ENCODE data around the gene LDLRAD3.

LDLRAD3 gene

GRCh38 chr11:36211761-36212430 is 268.0 kb downstream of the LDLRAD3 start:
- DNase-seq (ENCODE audit: low read depth in 2 of 2), result no peak

DNA sequence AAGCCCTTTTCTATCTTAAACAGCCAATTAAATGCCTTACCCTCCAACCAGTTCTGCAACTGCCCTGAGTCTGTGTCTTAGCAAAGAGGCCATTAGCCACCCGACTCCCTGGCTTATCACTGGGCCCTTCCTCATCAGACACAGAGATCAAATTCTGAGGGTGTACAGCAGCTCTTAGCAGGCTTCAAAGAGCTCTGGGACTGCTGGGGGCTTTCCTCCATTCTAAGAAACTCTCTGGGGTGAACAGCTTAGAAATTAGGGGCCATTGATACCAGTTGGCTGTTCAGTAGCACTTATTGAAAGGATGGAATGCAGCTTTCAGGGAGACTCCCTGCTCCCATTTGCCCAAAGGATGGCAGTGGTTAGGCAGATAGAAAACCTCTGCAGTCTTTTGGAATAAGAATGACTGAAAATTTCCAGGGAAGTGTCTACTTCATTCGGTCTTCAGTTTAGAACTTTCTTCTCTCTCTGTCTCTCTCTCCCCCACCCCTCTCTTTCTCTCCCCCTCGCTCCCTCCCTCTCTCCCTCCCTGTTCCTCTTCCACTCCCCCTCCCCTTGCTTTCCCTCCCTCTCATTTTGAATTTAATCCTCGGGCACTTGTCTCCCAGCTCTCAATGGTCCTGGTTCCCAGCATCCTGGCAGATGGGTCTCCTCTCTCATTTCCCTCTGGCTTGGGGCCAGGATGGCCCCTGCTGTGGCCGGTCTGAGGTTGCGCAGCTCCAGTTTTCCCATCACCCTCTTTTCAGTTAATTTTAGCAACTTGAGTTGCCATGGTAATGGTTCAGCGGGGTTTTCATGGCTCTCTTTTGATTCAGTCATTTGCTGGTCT is 268.9 kb downstream of the LDLRAD3 start:
- no peak for DNase-seq (ENCODE audit: low read depth in 2 of 2)

DNA sequence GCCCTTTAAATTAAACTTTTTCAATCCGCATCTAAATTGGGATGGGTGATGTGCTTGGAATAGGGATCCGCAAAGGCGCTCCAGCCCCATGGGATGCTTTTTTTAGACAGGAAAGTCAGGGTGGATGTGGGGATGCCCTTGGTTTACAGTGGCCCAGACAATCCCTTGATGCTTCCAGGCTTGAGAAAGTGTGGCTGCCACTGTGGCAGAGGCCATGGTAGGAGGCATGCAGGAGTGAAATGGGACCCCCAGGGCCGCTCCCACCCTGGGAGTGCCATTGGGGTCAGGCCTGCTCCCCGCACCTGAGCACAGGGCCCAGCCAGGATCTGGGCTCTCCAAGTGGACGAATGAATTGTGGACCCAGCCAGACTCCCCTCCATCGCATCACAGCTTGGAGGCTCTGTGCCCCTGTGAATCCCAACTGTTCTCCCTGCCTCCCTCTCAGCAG is 269.6 kb downstream of the LDLRAD3 start:
- no peak for DNase-seq (ENCODE audit: low read depth in 2 of 2)

DNA sequence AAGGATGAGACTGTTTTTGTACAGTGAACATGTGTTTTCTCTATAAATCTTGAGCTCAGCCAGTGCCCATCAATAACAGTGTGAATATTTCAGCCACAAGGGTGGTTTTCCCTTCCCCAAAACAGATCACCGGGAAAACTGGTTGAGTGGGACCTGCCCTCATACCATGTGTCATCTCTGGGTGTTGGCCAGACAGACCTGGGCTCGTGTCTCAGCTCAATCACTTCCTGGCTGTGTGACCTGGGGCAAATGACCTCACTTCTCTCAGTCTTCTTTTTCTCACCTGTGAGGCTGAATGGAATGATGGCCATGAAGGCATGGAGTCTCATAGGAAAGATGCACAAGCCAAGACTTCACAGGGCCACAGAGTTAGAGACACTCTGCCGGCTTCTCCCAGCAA is 270.6 kb downstream of the LDLRAD3 start:
- no peak for DNase-seq (ENCODE audit: low read depth in 2 of 2)

DNA sequence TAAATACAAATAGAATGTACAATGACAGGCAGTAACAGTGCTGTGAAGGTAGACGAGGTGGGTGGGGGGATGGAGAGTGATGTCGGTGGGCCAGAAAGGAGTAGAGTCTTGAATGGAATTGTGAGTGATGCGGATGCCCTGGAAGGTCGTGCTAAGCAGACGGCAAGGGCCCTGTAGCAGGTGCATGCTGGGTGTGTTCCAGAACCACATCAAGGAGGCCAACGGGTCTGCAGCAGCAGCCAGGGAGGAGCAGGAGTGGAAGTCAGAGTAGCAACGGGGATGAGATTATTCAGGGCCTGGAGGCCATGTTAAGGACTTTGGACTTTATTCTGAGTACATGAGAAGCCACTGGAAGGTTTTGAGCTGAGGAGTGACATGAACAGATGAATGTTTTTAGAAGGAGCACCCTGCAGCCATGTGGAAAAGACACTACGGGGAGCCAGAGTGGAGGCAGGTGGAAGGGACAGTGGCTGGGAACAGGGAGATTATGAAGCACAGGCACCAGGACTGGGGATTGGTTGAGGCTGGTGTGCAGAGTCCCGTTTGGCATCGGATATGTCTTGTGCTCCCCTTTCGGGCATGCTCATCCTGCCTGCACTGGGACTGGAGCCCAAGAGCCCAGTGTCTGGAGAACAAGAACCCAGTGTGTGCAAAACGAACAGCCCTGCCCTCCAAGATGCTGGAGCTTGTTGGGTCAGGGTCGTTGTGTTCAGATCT is 271.3 kb downstream of the LDLRAD3 start:
- no peak for DNase-seq (ENCODE audit: low read depth in 2 of 2)

GRCh38 chr11:36215693-36216060 is 271.8 kb downstream of the LDLRAD3 start:
- no peak for DNase-seq (ENCODE audit: low read depth in 2 of 2)

DNA sequence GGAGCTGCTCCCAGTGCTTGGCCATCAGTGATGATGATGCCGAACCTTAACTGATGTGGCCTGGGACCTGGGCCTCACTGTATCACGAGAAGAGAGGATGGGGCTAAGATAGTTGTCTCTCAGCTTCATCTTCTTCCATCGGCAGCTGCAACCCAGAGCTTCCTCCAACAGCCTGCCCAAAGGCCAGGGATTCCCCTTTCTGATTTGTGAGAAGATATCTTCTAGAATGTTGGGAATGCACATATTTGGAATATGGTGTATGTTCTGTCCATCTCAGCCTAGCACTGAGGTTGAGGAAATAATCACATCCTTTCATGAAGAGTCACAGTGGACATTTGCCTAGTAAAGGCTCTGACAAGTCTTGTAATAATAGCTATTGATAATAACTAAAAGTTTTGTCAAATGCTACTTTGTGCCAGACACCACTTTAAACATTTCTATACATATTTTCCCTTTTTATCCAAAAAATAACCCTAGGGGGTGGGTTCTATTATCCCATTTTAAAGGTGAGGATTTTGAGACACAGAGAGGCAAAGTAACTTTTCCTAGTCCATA is 272.3 kb downstream of the LDLRAD3 start:
- DNase-seq (ENCODE audit: low read depth in 2 of 2), result no peak

DNA sequence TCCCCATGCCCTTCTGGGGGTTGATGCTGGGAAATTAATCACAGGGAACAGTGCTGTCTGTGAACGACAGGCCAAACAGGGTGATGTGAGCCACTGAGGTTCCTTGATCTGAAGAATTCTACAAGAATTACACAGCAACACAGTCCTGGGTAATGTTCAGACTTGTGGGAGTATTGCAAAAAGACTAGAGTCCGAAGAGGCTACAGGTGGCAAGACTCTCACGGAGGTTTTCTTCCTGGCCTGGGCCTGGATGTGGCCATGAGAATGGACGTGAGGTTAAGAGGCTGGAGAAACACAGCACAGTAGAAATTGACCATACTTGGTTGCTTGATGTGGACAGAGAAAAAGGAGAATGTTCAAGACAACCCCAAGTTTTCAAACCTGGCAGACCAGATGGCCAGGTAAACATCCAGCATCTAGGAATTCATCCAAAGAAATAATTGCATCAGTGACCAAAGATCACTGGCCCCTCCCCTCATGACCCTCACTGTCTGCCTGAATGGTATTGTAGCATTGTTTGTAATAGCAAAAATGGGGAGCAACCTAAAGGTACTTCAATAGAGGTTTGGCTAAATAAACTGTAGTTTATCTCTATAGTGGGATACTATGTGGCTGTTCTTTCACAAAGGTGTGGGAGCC is 274.5 kb downstream of the LDLRAD3 start:
- DNase-seq (ENCODE audit: low read depth in 2 of 2), result no peak

GRCh38 chr11:36219996-36220395 is 276.1 kb downstream of the LDLRAD3 start:
- no peak for DNase-seq (ENCODE audit: low read depth in 2 of 2)

DNA sequence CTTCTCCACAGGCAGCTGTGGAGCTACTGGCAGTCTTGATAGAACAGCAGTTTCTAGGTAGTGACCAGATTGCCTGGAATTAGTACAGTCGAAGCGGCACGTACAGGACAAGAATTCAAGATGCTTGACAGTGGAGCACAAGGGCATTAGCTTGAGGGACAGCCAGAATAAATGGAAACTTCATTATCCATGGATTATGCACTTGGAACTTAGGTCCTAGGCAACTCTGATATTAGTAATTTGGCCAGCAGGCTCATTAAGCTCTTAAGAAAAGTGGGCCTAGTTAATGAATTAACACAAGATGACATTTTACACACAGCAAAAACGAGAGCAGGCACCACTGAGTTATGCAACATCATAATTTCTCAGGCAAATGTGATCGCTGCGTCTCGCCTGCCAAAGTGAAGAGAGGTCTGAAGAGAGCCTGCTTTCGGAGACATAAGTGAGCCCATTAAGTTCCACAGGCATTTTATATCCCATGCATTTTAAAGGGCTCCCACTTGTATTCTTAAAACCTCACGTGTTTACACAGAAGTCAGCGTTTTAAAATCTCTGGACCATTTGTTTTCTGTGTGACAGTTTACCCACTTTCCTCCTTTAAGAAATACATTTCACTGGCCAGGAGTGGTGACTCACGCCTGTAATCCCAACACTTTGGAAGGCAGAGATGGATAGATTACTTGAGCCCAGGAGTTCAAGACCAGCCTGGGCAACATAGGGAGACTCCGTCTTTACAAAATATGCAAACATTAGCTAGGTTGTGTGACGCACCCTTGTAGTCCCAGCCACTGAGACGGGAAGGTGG is 279.2 kb downstream of the LDLRAD3 start:
- DNase-seq (ENCODE audit: low read depth in 2 of 2), result no peak

- DNase-seq (ENCODE audit: low read depth in 2 of 2), result no peak
Observed at GRCh38 chr11:36224209-36224882, 280.5 kb downstream of the LDLRAD3 start.

GRCh38 chr11:36227044-36227443 is 283.2 kb downstream of the LDLRAD3 start:
- DNase-seq (ENCODE audit: low read depth in 2 of 2), result no peak

DNA sequence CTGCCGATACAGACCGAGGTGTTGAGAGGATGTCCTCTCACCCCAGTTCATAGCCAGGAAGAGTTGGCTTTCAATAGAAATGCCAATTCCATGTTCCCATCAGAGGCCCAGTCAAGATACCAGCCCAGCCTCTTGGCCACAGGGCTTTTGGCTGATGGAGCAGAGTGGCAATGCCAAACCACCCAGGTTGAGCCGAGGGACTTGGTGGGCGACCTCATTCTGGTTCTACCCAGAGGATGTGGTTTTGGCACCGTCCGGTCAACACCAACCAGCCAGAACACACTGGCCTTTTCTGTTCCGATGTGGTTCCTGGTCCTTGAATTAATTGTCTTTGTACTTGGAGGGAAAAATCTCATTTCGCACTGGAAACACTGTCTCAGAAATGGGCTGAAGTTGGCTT is 284.8 kb downstream of the LDLRAD3 start:
- no peak for DNase-seq (ENCODE audit: low read depth in 2 of 2)

DNA sequence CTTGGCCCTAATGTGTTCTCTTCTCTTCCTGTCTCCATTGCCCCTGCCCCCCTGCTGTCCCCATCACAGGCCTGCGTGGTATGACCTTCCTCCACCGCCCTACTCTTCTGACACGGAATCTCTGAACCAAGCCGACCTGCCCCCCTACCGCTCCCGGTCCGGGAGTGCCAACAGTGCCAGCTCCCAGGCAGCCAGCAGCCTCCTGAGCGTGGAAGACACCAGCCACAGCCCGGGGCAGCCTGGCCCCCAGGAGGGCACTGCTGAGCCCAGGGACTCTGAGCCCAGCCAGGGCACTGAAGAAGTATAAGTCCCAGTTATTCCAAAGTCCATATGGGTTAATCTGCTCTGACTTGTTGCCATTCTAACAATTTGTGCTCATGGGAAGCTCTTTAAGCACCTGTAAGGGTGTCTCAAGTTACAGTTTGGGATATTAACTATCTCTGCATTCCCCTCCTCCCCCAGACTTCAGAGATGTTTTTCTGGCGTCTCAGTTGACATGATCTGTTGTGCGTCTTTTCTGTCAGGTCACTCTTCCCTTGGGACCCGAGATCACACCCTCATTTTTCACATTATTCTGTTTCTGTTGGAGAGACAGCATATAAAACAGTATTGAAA is 285.3 kb downstream of the LDLRAD3 start:
- DNase-seq (ENCODE audit: low read depth in 2 of 2), result no peak

DNA sequence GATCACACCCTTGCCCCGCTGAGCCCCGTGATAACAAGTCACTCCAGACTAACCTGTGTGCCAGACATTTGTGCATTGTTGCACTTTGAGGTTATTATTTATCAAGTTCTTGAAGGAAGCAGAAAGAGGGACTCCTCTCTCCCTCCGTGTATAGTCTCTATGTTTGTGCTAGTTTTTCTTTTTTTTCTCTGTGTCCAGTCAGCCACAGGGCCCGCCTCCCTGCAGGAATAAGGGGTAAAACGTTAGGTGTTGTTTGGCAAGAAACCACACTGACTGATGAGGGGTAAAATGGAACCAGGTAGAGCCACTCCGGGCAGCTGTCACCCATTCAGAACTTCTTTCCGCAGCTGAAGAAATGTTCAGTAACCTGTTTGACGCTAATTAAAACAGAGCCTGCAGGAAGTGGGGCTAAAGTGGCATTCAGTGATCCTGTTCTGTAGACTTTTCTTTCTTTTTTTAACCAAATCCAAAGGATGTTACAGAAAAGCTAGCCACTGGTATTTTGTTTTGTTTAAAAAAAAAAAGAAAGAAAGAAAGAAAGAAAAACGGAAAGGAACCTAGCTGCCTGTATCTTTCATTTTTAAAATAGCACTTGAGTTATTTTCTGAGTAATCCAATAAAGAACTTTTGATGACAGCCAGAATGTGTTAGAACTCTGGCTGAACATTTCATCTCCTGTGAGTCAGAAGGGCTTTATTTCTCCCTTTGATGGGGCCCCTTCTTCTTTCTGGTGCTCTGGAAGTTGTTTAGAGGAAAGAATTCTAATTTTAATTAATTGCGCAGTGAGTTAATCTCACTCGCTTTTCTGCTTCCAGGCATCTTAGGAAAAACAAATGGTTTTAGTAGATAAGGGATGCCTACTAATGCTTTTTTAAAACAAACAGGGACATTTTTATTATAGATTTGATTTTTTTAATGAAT is 287.2 kb downstream of the LDLRAD3 start:
- no peak for DNase-seq (ENCODE audit: low read depth in 2 of 2)

DNA sequence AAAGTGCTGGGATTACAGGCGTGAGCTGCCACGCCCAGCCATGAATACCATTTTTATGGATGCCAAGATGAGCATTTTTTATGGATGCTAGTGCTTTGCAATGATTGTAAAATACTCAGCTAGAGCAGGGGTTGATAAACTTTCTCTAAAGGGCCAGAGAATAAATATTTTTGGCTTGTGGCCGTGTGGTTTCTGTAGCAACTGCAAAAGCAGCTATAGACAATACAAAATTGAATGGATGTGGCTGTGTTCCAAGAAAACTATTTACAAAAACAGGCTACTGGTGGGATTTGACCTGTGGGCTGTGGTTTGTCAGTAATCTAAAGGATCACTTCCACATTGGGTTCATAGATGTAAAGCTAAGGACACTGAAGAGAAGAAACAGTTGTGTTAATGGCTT is 289.3 kb downstream of the LDLRAD3 start:
- no peak for DNase-seq (ENCODE audit: low read depth in 2 of 2)

- no peak for DNase-seq (ENCODE audit: low read depth in 2 of 2)
Observed at GRCh38 chr11:36234825-36235224, 291.0 kb downstream of the LDLRAD3 start.

DNA sequence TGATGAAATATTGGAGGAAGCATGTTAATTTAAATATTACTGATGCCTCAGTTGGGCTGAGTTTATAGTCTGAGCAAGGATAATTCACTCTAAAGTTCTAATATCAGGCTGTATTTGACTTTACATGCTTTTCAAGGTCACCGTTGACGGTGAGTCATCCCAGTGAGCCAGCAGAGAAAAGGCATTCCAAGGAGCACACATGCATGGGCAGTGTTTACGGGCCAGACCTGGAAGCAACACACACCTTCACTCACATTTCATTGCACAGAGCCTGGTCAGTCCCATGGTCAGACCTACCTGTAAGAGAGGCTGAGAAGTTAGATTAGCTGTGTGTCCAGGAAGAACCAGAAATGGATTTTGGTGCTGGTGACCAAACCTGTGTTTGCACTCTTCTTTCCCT is 291.9 kb downstream of the LDLRAD3 start:
- no peak for DNase-seq (ENCODE audit: low read depth in 2 of 2)

GRCh38 chr11:36237391-36237790 is 293.5 kb downstream of the LDLRAD3 start:
- DNase-seq (ENCODE audit: low read depth in 2 of 2), result no peak

Data from activated CD4-positive, alpha-beta T cell treated with anti-CD3 and anti-CD28 coated beads for 24 hours (primary cell).